Central memory CD4-positive, alpha-beta T cell (primary cell): ENCODE measurements around the gene TMEM200B.
"Not testable (repeated sequence)": the region's sequence is repeated elsewhere in the genome, so short reads cannot be mapped to it uniquely, and the experiment has no call there.

Experiments used
- DNase-seq: peaks from one replicate; pipeline ENCODE4 v3.0.0; 2022
- total RNA-seq, 3 experiments: gene quantifications; one replicate each; lab custom pipeline; 2026; lab: John Stamatoyannopoulos, UW

TMEM200B gene
- total RNA-seq = 0 to 1.1 (median 0.16) reads per million in 3 experiments

GRCh38 chr1:29123887-29124365, at the start of gene TMEM200B:
Gene TMEM200B, minus strand, starts transcription at chr1:29123903. Its CDS starts 2,075 bp downstream, at chr1:29121828.
- DNase-seq = no peak

- DNase-seq = no peak
Observed at GRCh38 chr1:29172415-29172939, 48.8 kb upstream of the TMEM200B start.

GRCh38 chr1:29171521-29171920, 47.8 kb upstream of the TMEM200B start:
- DNase-seq = no peak

- no peak for DNase-seq
Observed at GRCh38 chr1:29171089-29171488, 47.4 kb upstream of the TMEM200B start.

GRCh38 chr1:29169976-29170375, 46.3 kb upstream of the TMEM200B start:
- DNase-seq = no peak

- DNase-seq = no peak
Observed at GRCh38 chr1:29167904-29168303, 44.2 kb upstream of the TMEM200B start.

- no peak for DNase-seq
Observed at GRCh38 chr1:29166291-29166878, 42.7 kb upstream of the TMEM200B start.

GRCh38 chr1:29164588-29164987, 40.9 kb upstream of the TMEM200B start:
- DNase-seq = no peak

GRCh38 chr1:29162476-29163138, 38.9 kb upstream of the TMEM200B start:
- no peak for DNase-seq

- no peak for DNase-seq
Observed at GRCh38 chr1:29162025-29162424, 38.3 kb upstream of the TMEM200B start.

- DNase-seq = no peak
Observed at GRCh38 chr1:29159773-29160172, 36.1 kb upstream of the TMEM200B start.

- DNase-seq = no peak
Observed at GRCh38 chr1:29157269-29157601, 33.5 kb upstream of the TMEM200B start.

- no peak for DNase-seq
Observed at GRCh38 chr1:29156543-29157268, 33.0 kb upstream of the TMEM200B start.

GRCh38 chr1:29152046-29152805, 28.5 kb upstream of the TMEM200B start:
- DNase-seq = no peak

- not testable (repeated sequence) for DNase-seq
Observed at GRCh38 chr1:29150346-29150745, 26.6 kb upstream of the TMEM200B start.

- no peak for DNase-seq
Observed at GRCh38 chr1:29148656-29149491, 25.2 kb upstream of the TMEM200B start.

GRCh38 chr1:29145739-29146437, 22.2 kb upstream of the TMEM200B start:
- no peak for DNase-seq

- DNase-seq = no peak
Observed at GRCh38 chr1:29144178-29144577, 20.5 kb upstream of the TMEM200B start.

GRCh38 chr1:29142714-29143113, 19.0 kb upstream of the TMEM200B start:
- no peak for DNase-seq

- DNase-seq = no peak
Observed at GRCh38 chr1:29136391-29136915, 12.8 kb upstream of the TMEM200B start.

- no peak for DNase-seq
Observed at GRCh38 chr1:29134695-29135028, 11.0 kb upstream of the TMEM200B start.
